GM12873 (cell line): Measurements from ENCODE around the gene KIF5B.

Experiments
- CTCF ChIP-seq: IDR thresholded peaks from 2 replicates; pipeline ENCODE4 v1.5.1; 2012; ENCODE audit warnings: low read depth, mild to moderate bottlenecking, moderate library complexity, low read length, control low read depth; ENCODE audit not compliant: insufficient read depth; ENCODE audit errors: missing control alignments

KIF5B gene

GRCh38 chr10:32056136-32057035 is at the start of gene KIF5B:
KIF5B (minus strand) TSS chr10:32056425; CDS start chr10:32055973, 452 bp downstream.
- TF ChIP-seq CTCF, result no peak

- no peak for TF ChIP-seq CTCF
Observed at GRCh38 chr10:32105782-32106382, 49.7 kb upstream of the KIF5B start.

GRCh38 chr10:32104622-32105509 is 48.6 kb upstream of the KIF5B start:
- TF ChIP-seq CTCF, result no peak

GRCh38 chr10:32104181-32104580 is 48.0 kb upstream of the KIF5B start:
- TF ChIP-seq CTCF, result no peak

GRCh38 chr10:32103721-32104120 is 47.5 kb upstream of the KIF5B start:
- TF ChIP-seq CTCF, result no peak

GRCh38 chr10:32095116-32095733 is 39.0 kb upstream of the KIF5B start:
- no peak for TF ChIP-seq CTCF

- no peak for TF ChIP-seq CTCF
Observed at GRCh38 chr10:32093650-32094049, 37.4 kb upstream of the KIF5B start.
